AG10803 (cell line): Measurements from ENCODE around the gene PHF20.
A peak's percentile ranks its signal among the peaks of the same experiment; 100 is the strongest.
"Not testable (repeated sequence)": the region's sequence is repeated elsewhere in the genome, so short reads cannot be mapped to it uniquely, and the experiment has no call there.

Experiments
- DNase-seq: peaks from one replicate; pipeline ENCODE4 v3.0.0; 2010; ENCODE audit warnings: low read depth
- H3K4me3 ChIP-seq: 2 replicates; pipeline ENCODE4 v1.5.1; 2011; ENCODE audit warnings: mild to moderate bottlenecking, low read length, control low read depth
- CTCF ChIP-seq: conservative IDR thresholded peaks from 2 replicates; pipeline ENCODE4 v1.5.1; 2011; ENCODE audit warnings: mild to moderate bottlenecking, low read length, control low read depth, inconsistent platforms

Gene PHF20

GRCh38 chr20:35849706-35850105, 77.9 kb downstream of the PHF20 start:
- no peak overlapping the region for H3K4me3 ChIP-seq
- DNase-seq = no peak

GRCh38 chr20:35851659-35852058, 79.8 kb downstream of the PHF20 start:
- not testable (repeated sequence) for H3K4me3 ChIP-seq, DNase-seq

More at GRCh38 chr20:35849706-35850105, 77.9 kb downstream of the PHF20 start:
- TF ChIP-seq CTCF = no peak

GRCh38 chr20:35854713-35855348, 83.0 kb downstream of the PHF20 start:
- peak; percentile 69 for DNase-seq
- TF ChIP-seq CTCF = no peak
- H3K4me3 ChIP-seq = no peak overlapping the region

- H3K4me3 ChIP-seq, DNase-seq: not testable (repeated sequence)
Observed at GRCh38 chr20:35855641-35856040, 83.8 kb downstream of the PHF20 start.

- no peak overlapping the region for H3K4me3 ChIP-seq
- DNase-seq = no peak
- no peak for TF ChIP-seq CTCF
Observed at GRCh38 chr20:35856866-35857265, 85.1 kb downstream of the PHF20 start.

GRCh38 chr20:35866418-35867202, 94.8 kb downstream of the PHF20 start:
- DNase-seq = peak; percentile 82
- no peak for TF ChIP-seq CTCF

GRCh38 chr20:35870541-35871258, 98.9 kb downstream of the PHF20 start:
- H3K4me3 ChIP-seq = no peak overlapping the region
- peak; percentile 33 for DNase-seq
- no peak for TF ChIP-seq CTCF

More at GRCh38 chr20:35866418-35867202, 94.8 kb downstream of the PHF20 start:
- no peak overlapping the region for H3K4me3 ChIP-seq
